ENCODE measurements around the gene LBHD1. TPM values are rescaled to one million over a fixed set of nuclear protein-coding genes. Genes with fewer than 3 reads are reported as not detected.

The LBHD1 gene
- total and polyA plus RNA-seq, 2 of the 4 experiments (the other 2 are of a cell fraction) = 1.6 to 4.0 TPM

DNA sequence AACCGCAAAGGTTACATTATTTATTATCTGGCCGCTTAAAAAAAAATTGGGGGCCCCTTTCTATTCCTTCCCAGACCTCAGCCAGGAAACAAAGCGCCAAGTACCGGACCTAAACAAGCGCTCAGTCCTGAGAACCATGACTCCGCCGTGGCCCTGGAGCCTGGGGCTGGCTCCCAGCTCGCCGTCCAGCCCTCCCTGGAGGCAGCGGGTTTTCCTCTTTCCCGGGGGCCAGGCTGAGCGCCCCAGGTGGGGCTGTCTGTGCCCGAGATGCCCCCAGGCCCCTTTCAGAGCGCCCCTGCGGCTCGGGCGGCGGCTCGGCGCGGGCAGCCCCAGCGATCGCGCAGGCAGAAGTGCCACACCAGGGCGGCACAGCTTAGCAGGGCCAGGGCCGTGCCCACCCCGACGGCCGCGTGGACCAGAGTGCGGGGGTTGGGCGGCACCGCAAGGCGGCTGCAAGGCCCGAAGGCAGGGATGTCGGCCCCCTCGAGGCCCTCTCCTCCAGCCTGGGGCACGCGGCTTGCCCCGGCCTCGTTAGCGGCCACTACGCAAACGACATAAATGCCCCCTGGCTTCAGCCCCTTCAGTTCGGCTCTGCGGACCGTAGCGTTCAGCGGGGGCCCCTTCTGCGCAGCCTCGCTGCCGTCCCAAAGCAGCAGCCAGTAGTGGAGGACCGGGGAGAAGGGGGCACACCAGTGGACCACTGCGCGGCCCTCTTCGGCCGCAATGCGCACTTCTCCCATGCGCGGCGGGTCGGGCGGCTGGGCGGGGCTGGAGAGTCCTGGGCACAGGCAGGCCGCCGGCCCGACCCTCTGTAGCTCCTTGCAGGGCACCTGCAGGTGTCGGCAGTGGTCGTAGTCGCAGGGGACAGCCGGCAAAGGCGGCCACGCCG, 15.7 kb upstream of the LBHD1 start:
- H3K18ac ChIP-seq (ENCODE audit: low read depth, low read length) = no peak overlapping the region
- ATAC-seq (ENCODE audit: low read depth) (no peak; the same call in 1 of the 2 replicates), DNase-seq (no peak)
- peaks cover 6% of the 10 kb centered on the region; the same call in 1 of the 2 replicates for H3K9me1 ChIP-seq (ENCODE audit: insufficient read depth, low read length)
- peak overlapping the region; percentile 73 for H2AK9ac ChIP-seq (replicated peaks; ENCODE audit: low read depth, low read length, poor library complexity)
- no peak overlapping the region for H3K4ac ChIP-seq (ENCODE audit: low read depth, low read length)
- H2BK20ac ChIP-seq (ENCODE audit: low read depth, low read length) = no peak overlapping the region
- peaks cover 21% of the 10 kb centered on the region for H3K36me3 ChIP-seq (ENCODE audit: control insufficient read depth, insufficient read depth, low read length)
- in situ Hi-C loops (cut with MboI; ENCODE audit: low sequenced_read_pairs) (no loop called here), intact Hi-C loops (cut with micrococcal nuclease) (no loop called here), dilution Hi-C loops (cut with HindIII; ENCODE audit: low sequenced_read_pairs, unreplicated experiment) (no loop called here)
- no peaks in the 10 kb centered on the region for H3K79me1 ChIP-seq (ENCODE audit: low read depth in 1 of 2, low read length in 2 of 2)
- no peaks in the 10 kb centered on the region for H3K9me3 ChIP-seq (ENCODE audit: control insufficient read depth, insufficient read depth, low read length)
- no peak overlapping the region for H3K4me3 ChIP-seq (ENCODE audit: insufficient read depth, low read depth, low read length)
- no TSS peak for BruUV-seq (replicated peaks)
- no peak overlapping the region for H3K9ac ChIP-seq (ENCODE audit: low read depth, low read length)
- CTCF ChIA-PET = interaction anchor here (2.0 kb wide), 1 partner anchor 8 kb away, joined by 5 read pairs; the partner anchor contains the start of gene UBXN1
- no peak overlapping the region for H3K14ac ChIP-seq (replicated peaks; ENCODE audit: low read depth, low read length)
- no peak overlapping the region for H2BK5ac ChIP-seq (ENCODE audit: low read depth, low read length, poor library complexity, severe bottlenecking)
- H3K27ac ChIP-seq (ENCODE audit: insufficient read depth, low read length) = no peak overlapping the region
- H3K27me3 ChIP-seq (ENCODE audit: control insufficient read depth, insufficient read depth, low read length) = no peaks in the 10 kb centered on the region
- H4K20me1 ChIP-seq (ENCODE audit: insufficient read depth, low read length) = 0 out of 2 replicates have a peak, but pooled peaks cover 6% of the 10 kb centered on the region
- peak overlapping the region; percentile 5; the same call in 1 of the 2 replicates for H3K23ac ChIP-seq (ENCODE audit: low read depth, low read length)
- no peak overlapping the region for H2BK15ac ChIP-seq (ENCODE audit: low read depth, low read length)
- H3K4me1 ChIP-seq (ENCODE audit: control insufficient read depth, insufficient read depth, low read length) = peaks cover 9% of the 10 kb centered on the region; the same call in 1 of the 2 replicates
- H2AK5ac ChIP-seq (ENCODE audit: low read depth, low read length) = peak overlapping the region; percentile 66
- no peak for TF ChIP-seq MXI1 (IDR thresholded peaks at IDR 0.05; ENCODE audit: borderline replicate concordance, low read depth, low read length)
- TF ChIP-seq NFE2L2 (IDR thresholded peaks at IDR 0.05; ENCODE audit: low read depth, low read length) = no peak
- TF ChIP-seq FOS (IDR thresholded peaks at IDR 0.05; ENCODE audit: low read depth, low read length) = no peak
- TF ChIP-seq SMC3 (IDR thresholded peaks at IDR 0.05; ENCODE audit: low read depth, low read length) = no peak
- TF ChIP-seq, protein P1, sequence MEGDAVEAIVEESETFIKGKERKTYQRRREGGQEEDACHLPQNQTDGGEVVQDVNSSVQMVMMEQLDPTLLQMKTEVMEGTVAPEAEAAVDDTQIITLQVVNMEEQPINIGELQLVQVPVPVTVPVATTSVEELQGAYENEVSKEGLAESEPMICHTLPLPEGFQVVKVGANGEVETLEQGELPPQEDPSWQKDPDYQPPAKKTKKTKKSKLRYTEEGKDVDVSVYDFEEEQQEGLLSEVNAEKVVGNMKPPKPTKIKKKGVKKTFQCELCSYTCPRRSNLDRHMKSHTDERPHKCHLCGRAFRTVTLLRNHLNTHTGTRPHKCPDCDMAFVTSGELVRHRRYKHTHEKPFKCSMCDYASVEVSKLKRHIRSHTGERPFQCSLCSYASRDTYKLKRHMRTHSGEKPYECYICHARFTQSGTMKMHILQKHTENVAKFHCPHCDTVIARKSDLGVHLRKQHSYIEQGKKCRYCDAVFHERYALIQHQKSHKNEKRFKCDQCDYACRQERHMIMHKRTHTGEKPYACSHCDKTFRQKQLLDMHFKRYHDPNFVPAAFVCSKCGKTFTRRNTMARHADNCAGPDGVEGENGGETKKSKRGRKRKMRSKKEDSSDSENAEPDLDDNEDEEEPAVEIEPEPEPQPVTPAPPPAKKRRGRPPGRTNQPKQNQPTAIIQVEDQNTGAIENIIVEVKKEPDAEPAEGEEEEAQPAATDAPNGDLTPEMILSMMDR (conservative IDR thresholded peaks at IDR 0.05; ENCODE audit: low read depth, low read length) = no peak
- TF ChIP-seq POLR2A (IDR thresholded peaks at IDR 0.05; ENCODE audit: low read depth, low read length) = no peak
- TF ChIP-seq RAD21 (IDR thresholded peaks at IDR 0.05; ENCODE audit: low read length) = no peak
- TF ChIP-seq RCOR1 (IDR thresholded peaks at IDR 0.05; ENCODE audit: insufficient replicate concordance, low read length) = no peak
- TF ChIP-seq BHLHE40 (IDR thresholded peaks at IDR 0.05; ENCODE audit: low read depth, low read length) = no peak
- TF ChIP-seq MAZ (IDR thresholded peaks at IDR 0.05; ENCODE audit: borderline replicate concordance, low read depth, low read length) = no peak
- TF ChIP-seq CHD1 (IDR thresholded peaks at IDR 0.05; ENCODE audit: low read depth, low read length) = no peak
- H2BK120ac ChIP-seq (ENCODE audit: low read depth, low read length) = no peak overlapping the region
- POLR2A ChIA-PET (ENCODE audit: unreplicated experiment) = no interaction called here
- H4K5ac ChIP-seq (ENCODE audit: low read depth, low read length) = no peak overlapping the region; the same call in 1 of the 2 replicates
- H2AFZ ChIP-seq (replicated peaks; ENCODE audit: low read length, poor library complexity) = peak overlapping the region; percentile 48
- no peak overlapping the region for H3K56ac ChIP-seq (ENCODE audit: extremely low read depth, insufficient read depth, low read length)
- peak overlapping the region; percentile 54 to 60; a peak in 1 of 4 replicates for H4K8ac ChIP-seq (ENCODE audit: low read depth in 2 of 2, low read length in 2 of 2)
- H4K91ac ChIP-seq (ENCODE audit: insufficient read depth, low read depth, low read length) = no peak overlapping the region; the same call in 1 of the 2 replicates
- WGBS, 2 experiments (ENCODE audit: extremely low coverage in 2 of 2, insufficient read length in 1 of 2) = 60% methylated on average over 38 of the region's 74 CpGs; no CpG with 5 or more reads in 1 of the 2 experiments
- H3K4me2 ChIP-seq (ENCODE audit: low read depth, low read length) = no peak overlapping the region; the same call in 1 of the 2 replicates
